D721Med (cell line): Measurements from ENCODE around the gene TTF2.

Experiments
- DNase-seq: peaks from one replicate; pipeline ENCODE4 v3.0.0; 2011; ENCODE audit warnings: low spot score; ENCODE audit not compliant: insufficient read length
- FAIRE-seq: peaks from 2 replicates; lab custom pipeline; 2011; peaks lifted over from hg19 to GRCh38; lab: Jason Lieb, UNC
- CTCF ChIP-seq: IDR thresholded peaks from 2 replicates; pipeline ENCODE4 v1.5.1; 2012; ENCODE audit warnings: mild to moderate bottlenecking, control low read depth; ENCODE audit not compliant: insufficient read depth; ENCODE audit errors: missing control alignments

Gene TTF2

GRCh38 chr1:117107364-117107763 lies 47.2 kb downstream of the TTF2 start:
- no peak for FAIRE-seq
- TF ChIP-seq CTCF = no peak

GRCh38 chr1:117110774-117111173 lies 50.6 kb downstream of the TTF2 start:
- TF ChIP-seq CTCF = no peak
- DNase-seq (no peak), FAIRE-seq (no peak)

More at GRCh38 chr1:117107364-117107763, 47.2 kb downstream of the TTF2 start:
- DNase-seq = no peak

- DNase-seq (no peak), FAIRE-seq (no peak)
- TF ChIP-seq CTCF = no peak
Measured at GRCh38 chr1:117112047-117112717, 52.1 kb downstream of the TTF2 start.

GRCh38 chr1:117113199-117113598 lies 53.1 kb downstream of the TTF2 start:
- FAIRE-seq (no peak), DNase-seq (no peak)
- no peak for TF ChIP-seq CTCF

GRCh38 chr1:117114877-117115276 lies 54.8 kb downstream of the TTF2 start:
- no peak for FAIRE-seq
- no peak for TF ChIP-seq CTCF
- DNase-seq = no peak

GRCh38 chr1:117116090-117116783 lies 56.1 kb downstream of the TTF2 start:
- no peak for TF ChIP-seq CTCF
- FAIRE-seq = no peak
- DNase-seq = no peak

GRCh38 chr1:117116784-117117130 lies 56.6 kb downstream of the TTF2 start:
- no peak for TF ChIP-seq CTCF
- FAIRE-seq (no peak), DNase-seq (no peak)
